Memory B cell (primary cell): ENCODE data around the gene GDI1.

Source experiments
- ATAC-seq: fragments of 150-1000 bp; cut with Tn5 transposase; 2 replicates; pipeline ENCODE4 v1.10.0; 2021; ENCODE audit warnings: low read depth, mild to moderate bottlenecking, moderate library complexity
- DNase-seq, 2 donors: peaks; one replicate each; pipeline ENCODE4 v3.0.0; 2022; ENCODE audit warnings: low spot score in 2 of 2
- H3K27ac Mint-ChIP-seq: one replicate; pipeline ENCODE4 v1.8.0; 2022; ENCODE audit warnings: mild to moderate bottlenecking, moderate library complexity, mixed read lengths
- H3K27me3 Mint-ChIP-seq: one replicate; pipeline ENCODE4 v1.8.0; 2022; ENCODE audit warnings: mixed read lengths
- H3K36me3 Mint-ChIP-seq: one replicate; pipeline ENCODE4 v1.8.0; 2022; ENCODE audit warnings: mild to moderate bottlenecking, mixed read lengths
- H3K4me1 Mint-ChIP-seq: one replicate; pipeline ENCODE4 v1.8.0; 2022; ENCODE audit warnings: mixed read lengths
- H3K4me3 Mint-ChIP-seq: one replicate; pipeline ENCODE4 v1.8.0; 2022; ENCODE audit warnings: mild to moderate bottlenecking, moderate library complexity, mixed read lengths
- H3K9me3 Mint-ChIP-seq: one replicate; pipeline ENCODE4 v1.8.0; 2022; ENCODE audit warnings: mixed read lengths

Gene GDI1

DNA sequence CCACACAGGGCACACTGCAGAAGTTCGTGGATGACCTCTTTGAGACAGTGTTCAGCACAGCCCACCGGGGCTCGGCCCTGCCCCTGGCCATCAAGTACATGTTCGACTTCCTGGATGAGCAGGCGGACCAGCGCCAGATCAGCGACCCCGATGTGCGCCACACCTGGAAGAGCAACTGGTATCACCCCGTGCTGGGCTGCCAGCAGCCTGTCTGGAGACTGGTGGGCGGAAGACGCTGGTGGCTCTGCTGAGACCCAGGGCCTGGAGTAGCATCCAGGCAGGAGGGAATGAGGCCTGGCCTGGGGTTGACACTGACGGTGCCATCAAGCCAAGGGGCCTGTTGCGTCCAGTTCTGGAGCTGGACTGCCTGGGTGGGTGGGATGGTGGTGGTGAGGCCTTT is 33.5 kb downstream of the GDI1 start:
- Mint-ChIP-seq H3K27me3 (no peaks in the 10 kb centered on the region), H3K9me3 (no peaks in the 10 kb centered on the region), H3K4me1 (no peaks in the 10 kb centered on the region), H3K27ac (no peak overlapping the region), H3K4me3 (no peak overlapping the region), H3K36me3 (peaks cover 7% of the 10 kb centered on the region)
- ATAC-seq (no peak), DNase-seq (no peak)

DNA sequence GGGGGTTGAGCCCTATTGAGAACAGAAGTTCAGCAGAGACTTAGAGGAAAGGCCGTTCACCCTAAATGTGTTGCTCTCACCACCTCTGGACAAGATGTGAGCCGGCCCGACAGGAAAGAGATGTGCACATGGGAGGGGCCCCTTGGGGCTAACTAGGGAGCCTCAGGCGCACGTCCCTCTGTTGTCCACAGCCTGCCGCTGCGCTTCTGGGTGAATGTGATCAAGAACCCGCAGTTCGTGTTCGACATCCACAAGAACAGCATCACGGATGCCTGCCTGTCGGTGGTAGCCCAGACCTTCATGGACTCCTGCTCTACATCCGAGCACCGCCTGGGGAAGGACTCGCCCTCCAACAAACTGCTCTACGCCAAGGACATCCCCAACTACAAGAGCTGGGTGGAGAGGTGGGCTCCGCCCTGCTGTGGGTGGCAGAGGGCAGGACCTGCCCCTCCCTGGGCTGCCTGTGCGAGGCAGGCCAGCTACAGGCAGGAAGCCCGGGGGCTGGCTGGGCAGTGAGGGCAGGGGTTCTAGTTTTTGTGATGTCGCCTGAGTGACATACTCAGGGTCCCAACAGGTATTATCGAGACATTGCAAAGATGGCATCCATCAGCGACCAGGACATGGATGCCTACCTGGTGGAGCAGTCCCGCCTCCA is 34.1 kb downstream of the GDI1 start:
- Mint-ChIP-seq H3K27me3 (no peaks in the 10 kb centered on the region), H3K9me3 (no peaks in the 10 kb centered on the region), H3K4me3 (no peak overlapping the region), H3K27ac (no peak overlapping the region), H3K36me3 (peaks cover 5% of the 10 kb centered on the region), H3K4me1 (no peaks in the 10 kb centered on the region)
- ATAC-seq (no peak), DNase-seq (no peak)

DNA sequence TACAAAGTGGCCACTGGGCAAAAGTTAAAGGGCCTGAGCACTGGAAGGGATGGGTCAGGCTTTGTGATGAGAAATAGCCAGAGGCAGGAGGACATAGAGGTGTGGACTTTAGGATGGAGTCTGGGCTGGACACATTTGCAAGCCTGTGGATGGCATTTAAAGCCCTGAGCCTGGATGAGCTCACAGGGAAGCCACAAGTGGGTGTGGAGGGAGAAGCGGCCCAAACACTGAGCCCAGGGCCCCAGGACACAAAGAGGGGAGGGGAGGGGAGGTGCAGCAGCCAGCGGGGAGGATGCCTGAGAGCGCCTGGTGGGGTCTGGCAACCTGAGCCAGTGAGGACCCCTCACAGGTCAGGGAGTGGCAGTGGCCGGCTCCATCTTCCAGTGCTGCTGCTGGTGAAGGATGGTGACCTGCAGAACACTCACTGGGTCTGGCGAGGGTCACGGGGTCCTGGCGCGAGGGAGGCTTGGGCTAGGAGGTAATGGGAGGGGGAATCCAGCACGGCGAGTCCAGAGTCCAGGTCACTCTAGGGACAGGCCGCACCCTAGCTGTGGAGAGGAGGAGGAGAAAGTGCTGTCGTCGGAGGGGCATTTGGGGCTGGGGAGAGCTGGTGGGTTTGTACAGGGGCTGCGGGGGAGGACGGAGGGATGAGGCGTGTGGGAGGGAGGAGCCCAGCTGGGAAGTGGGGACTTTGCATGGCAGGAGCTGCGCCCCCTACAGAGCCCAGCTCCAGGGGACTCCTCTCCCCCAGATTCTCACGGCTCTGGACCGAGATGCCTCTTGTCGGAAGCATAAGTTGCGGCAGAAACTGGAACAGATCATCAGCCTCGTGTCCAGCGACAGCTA is 35.1 kb downstream of the GDI1 start:
- no peak overlapping the region for H3K27ac Mint-ChIP-seq

DNA sequence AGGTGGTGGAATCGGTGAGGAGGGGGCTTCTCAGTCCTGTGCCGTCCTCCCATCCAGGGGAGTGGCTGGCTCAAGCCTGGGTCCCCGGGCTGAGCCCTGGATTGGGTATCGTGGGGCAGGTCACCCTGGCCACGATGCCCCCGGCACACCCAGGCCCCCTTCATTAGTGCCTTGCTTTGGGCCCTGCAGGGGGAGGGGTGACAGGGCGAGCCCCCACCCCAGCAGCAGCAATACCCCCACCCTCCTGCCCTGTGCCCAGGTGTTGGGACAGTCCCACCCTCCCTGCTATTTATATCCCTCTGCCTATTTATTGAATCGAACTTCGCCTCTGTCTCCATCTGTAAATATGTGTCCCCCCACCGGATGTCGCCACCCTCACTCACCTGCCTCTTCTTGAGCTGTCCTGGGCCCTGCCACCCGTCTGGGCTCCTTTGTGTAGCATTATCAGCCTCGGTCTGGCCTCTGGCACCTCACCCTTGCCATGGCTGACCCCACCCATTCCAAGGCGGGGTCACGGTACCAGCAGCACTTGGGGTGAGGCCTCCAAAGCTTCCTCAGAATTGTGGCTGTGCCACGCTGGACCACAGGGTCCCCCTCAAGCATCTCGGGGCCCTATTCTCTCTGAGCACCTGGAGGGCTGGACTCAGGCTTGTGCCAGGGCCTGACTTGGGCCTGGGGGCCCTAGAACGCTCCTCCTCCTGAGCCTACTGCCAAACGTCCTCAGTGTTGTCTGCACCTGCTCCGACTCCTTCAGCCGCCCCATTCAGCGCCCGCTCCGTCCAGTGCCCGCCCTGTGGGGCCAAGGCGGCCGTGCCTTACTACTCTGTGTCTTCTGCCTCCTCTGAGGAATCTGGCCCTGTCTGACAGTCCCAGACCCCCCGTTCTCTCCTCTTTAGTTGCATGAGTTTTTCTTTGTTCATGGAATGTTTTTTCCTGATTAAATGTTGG is 36.0 kb downstream of the GDI1 start:
- DNase-seq: no peak
- Mint-ChIP-seq H3K4me3 (no peak overlapping the region), H3K27me3 (no peaks in the 10 kb centered on the region), H3K4me1 (no peaks in the 10 kb centered on the region), H3K27ac (peak overlapping the region; percentile 51), H3K9me3 (no peaks in the 10 kb centered on the region), H3K36me3 (peaks cover 5% of the 10 kb centered on the region)
- ATAC-seq: no peak

More for the DNA sequence above, 35.1 kb downstream of the GDI1 start:
- Mint-ChIP-seq H3K4me1 (no peaks in the 10 kb centered on the region), H3K36me3 (peaks cover 5% of the 10 kb centered on the region), H3K9me3 (no peaks in the 10 kb centered on the region), H3K4me3 (no peak overlapping the region), H3K27me3 (no peaks in the 10 kb centered on the region)
- DNase-seq (no peak), ATAC-seq (no peak)

DNA sequence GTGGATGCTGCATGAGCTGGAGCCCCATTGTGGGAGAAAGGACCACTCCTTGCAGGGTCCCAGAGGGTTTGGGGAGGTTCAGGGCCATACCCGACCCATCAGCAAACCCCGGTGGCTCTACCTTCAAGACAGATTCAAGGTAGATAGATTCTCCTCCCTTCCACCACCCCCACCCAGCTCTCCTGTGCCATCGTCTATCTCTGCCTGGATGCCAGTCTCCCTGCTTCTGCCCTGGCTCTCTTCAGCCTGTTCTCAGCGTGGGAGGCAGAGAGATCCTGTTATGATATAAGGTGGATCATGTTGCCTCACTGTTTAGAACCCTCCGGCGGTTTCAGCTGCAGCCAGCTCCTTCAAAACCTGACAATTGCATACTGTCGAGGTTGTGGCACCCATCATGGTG is 36.7 kb downstream of the GDI1 start:
- no peaks in the 10 kb centered on the region for H3K9me3 Mint-ChIP-seq
- ATAC-seq (no peak), DNase-seq (no peak)
- H3K27ac Mint-ChIP-seq: no peak overlapping the region
- no peak overlapping the region for H3K4me3 Mint-ChIP-seq
- H3K27me3 Mint-ChIP-seq: no peaks in the 10 kb centered on the region
- H3K4me1 Mint-ChIP-seq: peaks cover 4% of the 10 kb centered on the region
- H3K36me3 Mint-ChIP-seq: peaks cover 5% of the 10 kb centered on the region

DNA sequence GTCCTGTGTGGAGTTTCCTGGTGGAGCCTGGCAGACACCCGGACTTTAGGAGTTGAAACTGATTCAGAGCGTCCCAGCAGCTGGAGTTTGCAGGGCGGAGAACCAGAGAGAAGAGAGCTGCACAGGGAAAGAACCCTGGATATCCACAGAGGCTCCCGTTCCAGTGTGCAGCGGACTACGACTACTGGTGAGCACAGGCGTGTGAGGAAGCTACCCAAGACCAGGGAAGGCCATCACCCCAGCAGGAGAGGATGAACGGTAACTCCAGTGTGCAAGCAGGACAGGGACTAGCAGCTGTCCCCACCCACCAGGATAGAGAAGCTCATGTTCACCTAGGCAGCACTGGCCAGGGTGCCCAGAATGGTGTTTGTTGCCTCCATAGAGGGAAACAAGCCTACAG is 39.9 kb downstream of the GDI1 start:
- ATAC-seq (no peak), DNase-seq (no peak)
- peaks cover 3% of the 10 kb centered on the region for H3K36me3 Mint-ChIP-seq
- no peaks in the 10 kb centered on the region for H3K9me3 Mint-ChIP-seq
- H3K27me3 Mint-ChIP-seq: no peaks in the 10 kb centered on the region
- no peak overlapping the region for H3K27ac Mint-ChIP-seq
- no peak overlapping the region for H3K4me3 Mint-ChIP-seq
- H3K4me1 Mint-ChIP-seq: peaks cover 9% of the 10 kb centered on the region

DNA sequence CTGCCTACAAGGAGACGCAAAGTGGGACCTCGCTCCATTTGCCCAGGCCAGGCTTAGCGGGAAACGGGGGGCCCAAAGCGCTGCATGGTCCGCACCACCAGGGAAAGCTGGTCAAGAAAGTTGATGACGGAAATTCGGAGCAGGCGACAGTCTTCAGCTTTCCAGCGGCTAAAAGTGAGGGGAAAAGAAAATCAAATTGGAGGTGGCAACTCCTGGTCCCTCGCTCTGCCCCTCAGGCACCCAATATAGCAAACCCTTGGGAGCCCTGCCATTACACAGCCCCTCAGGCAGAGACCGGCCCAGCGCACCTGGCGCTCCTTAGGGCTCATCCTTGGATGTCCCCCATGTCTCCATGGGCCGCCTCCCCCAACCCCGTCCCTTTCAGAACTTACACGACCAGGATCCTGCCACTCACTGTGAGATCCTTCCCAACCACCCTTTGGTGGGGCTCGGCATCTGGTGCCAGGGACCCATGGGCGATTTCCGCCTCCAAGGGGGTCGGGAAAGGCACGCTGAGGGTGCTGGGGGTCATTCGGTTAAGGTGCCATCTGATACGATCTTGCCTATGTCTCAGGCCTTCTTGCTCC is 41.0 kb downstream of the GDI1 start:
- H3K4me3 Mint-ChIP-seq: peak overlapping the region; percentile 85
- H3K27me3 Mint-ChIP-seq: no peaks in the 10 kb centered on the region
- H3K9me3 Mint-ChIP-seq: no peaks in the 10 kb centered on the region
- H3K4me1 Mint-ChIP-seq: peaks cover 13% of the 10 kb centered on the region
- H3K27ac Mint-ChIP-seq: peak overlapping the region; percentile 95
- peaks cover 2% of the 10 kb centered on the region for H3K36me3 Mint-ChIP-seq
- ATAC-seq (no peak), DNase-seq (no peak)

DNA sequence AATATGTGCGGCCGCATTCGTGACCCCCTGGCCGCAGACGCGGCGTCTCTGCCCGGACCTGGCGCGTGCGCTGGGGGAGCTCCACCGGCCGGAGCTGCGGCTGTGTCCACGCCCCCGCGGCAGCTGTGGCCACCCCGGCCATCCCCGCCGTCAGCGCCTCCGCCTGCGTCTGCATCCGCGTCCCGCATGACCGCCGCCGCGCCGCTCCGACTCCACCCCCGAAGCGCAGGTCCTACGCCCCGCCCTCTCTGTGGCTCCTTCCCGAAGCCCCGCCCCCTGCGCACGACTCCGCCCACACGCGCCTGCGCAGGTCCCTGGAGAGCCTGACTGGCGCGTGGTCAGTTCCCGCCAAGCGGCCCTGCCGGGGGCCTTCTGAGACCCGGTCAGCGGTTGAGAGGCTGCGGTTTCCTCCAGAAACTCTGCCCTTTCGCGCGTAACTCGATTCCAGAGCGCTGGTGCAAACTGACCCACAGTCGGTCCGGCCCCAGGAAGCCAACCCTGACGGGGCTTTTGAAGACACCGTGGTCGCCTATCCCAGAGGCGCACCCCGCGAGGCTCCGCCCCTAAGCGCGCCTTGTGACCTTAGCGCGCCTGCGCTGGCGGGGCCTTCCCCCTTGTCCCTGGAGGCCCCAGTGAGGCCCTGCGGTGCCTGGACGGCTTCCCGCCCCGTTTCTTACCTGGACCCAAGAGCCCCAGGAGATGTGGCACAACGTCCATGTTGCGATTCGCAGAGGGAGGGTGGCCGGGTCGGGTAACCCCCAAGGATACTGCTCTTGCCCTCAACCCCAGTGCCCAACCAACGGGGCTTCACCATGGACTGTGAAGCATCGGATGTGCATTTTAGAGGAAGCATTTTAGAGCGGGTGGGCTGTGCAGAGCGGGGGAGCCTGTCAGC is 42.0 kb downstream of the GDI1 start, which contains the start of gene LAGE3:
LAGE3 (minus strand) TSS at position 554 of the 895 bp plus-strand sequence; CDS start at position 188, 366 bp downstream.
- Mint-ChIP-seq H3K9me3 (no peaks in the 10 kb centered on the region), H3K27me3 (no peaks in the 10 kb centered on the region), H3K4me3 (peak within 1 kb of the TSS; percentile 85), H3K36me3 (no peaks in the 10 kb centered on the region), H3K27ac (peak within 1 kb of the TSS; percentile 95), H3K4me1 (peaks cover 16% of the 10 kb centered on the region)
- peak; percentile 85 for ATAC-seq
- peak; percentile 94 to 97 for DNase-seq

DNA sequence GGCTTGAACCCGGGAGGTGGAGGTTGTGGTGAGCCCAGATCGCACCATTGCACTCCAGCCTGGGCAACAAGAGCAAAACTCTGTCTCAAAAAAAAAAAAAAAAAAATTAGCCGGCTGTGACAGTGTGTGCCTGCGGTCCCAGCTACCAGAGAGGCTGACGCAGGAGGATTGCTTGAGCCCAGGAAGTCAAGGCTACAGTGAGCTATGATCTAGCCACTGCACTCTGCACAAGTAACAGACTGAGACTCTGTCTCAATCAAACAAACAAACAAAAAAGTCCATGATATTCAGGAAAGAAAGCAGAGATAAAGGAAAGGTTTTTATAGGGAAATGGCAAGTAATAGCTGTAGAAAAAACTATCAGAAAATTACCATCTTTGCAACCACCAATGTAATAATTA is 44.2 kb downstream of the GDI1 start:
- ATAC-seq: no peak
- H3K4me3 Mint-ChIP-seq: peak overlapping the region; percentile 32
- peak overlapping the region; percentile 68 for H3K27ac Mint-ChIP-seq
- no peaks in the 10 kb centered on the region for H3K27me3 Mint-ChIP-seq
- H3K36me3 Mint-ChIP-seq: no peaks in the 10 kb centered on the region
- H3K4me1 Mint-ChIP-seq: peaks cover 16% of the 10 kb centered on the region
- H3K9me3 Mint-ChIP-seq: no peaks in the 10 kb centered on the region
- DNase-seq: no peak

DNA sequence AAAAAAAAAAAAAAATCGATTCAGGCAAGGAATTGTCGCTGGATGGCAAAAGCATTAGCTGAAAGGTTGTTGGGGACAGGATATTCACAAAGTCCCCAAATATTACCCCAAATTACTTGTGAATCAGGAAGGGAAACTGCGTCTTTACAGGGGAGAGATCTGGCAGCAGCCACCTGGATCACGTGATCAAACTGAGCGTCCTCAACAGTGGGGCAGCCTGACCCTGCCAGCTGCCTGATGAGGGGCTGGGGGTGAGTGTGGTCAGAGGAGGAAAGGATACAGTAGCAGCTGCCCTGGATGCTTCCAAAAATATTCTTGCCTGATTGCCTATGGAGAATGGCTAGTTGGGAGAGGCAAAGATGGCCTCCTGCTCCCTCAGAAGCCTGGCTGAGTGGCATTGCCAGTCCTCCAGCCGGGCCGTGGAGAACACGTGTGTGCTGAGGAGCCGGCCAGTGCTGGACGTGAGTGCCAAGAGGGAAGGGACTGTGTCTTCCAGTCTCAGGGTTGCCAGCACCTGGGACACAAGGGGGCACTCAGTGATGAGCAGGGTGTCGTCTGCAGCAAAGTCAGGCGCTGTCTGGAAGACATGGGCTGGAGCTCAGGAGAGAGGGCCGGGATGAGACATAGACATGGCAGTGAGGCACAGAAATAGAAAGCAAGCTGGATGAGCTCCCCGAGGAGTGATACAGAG is 45.1 kb downstream of the GDI1 start:
- Mint-ChIP-seq H3K4me1 (peaks cover 16% of the 10 kb centered on the region), H3K27me3 (no peaks in the 10 kb centered on the region), H3K27ac (peak overlapping the region; percentile 77), H3K36me3 (no peaks in the 10 kb centered on the region), H3K9me3 (no peaks in the 10 kb centered on the region), H3K4me3 (peak overlapping the region; percentile 11)
- ATAC-seq (no peak), DNase-seq (no peak)

DNA sequence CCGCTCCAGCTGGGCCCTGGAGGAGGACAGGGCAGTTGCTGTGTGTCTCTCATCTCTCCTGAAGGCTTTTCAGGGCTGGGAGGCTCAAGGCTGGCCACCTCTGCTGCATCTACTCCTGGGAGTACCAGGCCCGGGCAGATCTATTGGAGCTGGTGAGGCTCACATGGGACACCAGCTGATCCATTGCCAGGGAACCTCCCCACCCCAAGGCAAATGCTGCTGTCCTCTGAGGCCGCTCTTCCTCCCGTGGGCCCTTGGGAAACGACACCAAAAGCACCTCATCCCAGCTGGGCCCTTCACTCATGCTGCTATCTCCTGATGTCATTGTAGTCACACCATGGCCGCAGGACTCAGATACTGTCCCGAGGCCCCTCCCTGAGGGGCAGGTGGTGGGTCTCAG is 45.8 kb downstream of the GDI1 start:
- no peak overlapping the region for H3K4me3 Mint-ChIP-seq
- H3K4me1 Mint-ChIP-seq: peaks cover 16% of the 10 kb centered on the region
- H3K36me3 Mint-ChIP-seq: peaks cover under 1% of the 10 kb centered on the region
- H3K27ac Mint-ChIP-seq: no peak overlapping the region
- DNase-seq (no peak), ATAC-seq (no peak)
- H3K9me3 Mint-ChIP-seq: no peaks in the 10 kb centered on the region
- no peaks in the 10 kb centered on the region for H3K27me3 Mint-ChIP-seq

DNA sequence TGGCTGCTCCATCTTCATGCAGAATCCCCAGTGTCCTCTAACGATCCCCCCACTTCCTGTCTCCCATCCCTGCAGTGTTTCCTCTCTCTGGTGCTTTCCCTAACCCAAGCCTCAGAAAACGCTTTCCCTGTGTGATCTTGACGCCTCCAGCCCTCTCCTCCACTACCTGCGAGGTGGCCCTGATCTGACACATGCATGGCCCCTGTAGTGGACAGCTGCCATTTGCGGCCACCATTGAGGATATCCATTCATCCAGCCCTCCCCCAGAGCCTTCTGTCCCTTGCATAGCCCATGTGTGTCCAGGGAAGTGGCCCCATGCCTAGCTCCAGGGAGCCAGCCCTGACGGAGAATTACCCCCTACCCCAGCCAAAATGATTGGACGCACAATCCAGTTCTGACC is 46.4 kb downstream of the GDI1 start:
- Mint-ChIP-seq H3K36me3 (peaks cover 4% of the 10 kb centered on the region), H3K4me1 (peaks cover 13% of the 10 kb centered on the region), H3K27ac (no peak overlapping the region), H3K27me3 (no peaks in the 10 kb centered on the region), H3K9me3 (no peaks in the 10 kb centered on the region), H3K4me3 (peak overlapping the region; percentile 27)
- no peak for DNase-seq
- no peak for ATAC-seq
